Osteoblast (primary cell): ENCODE results near the gene DHRS11. TPM values are rescaled to one million over a fixed set of nuclear protein-coding genes. Genes with fewer than 3 reads are reported as not detected.
"Not testable (repeated sequence)": the region's sequence is repeated elsewhere in the genome, so short reads cannot be mapped to it uniquely, and the experiment has no call there.

ENCODE experiments used
- DNase-seq: peaks from one replicate; pipeline ENCODE4 v3.0.0; 2011; ENCODE audit warnings: low spot score, mixed read lengths; ENCODE audit not compliant: insufficient read length; ENCODE audit errors: missing footprints
- H2AFZ ChIP-seq: 2 replicates; pipeline ENCODE4 v1.6.0; 2011; ENCODE audit warnings: mild to moderate bottlenecking, low read length
- H3K27ac ChIP-seq: 2 replicates; pipeline ENCODE4 v1.5.1; 2011; ENCODE audit warnings: mild to moderate bottlenecking, low read depth, low read length, moderate library complexity
- H3K27me3 ChIP-seq: 2 replicates; pipeline ENCODE4 v1.6.0; 2012; ENCODE audit warnings: mild to moderate bottlenecking, control low read depth, inconsistent platforms, low read length, moderate library complexity; ENCODE audit not compliant: insufficient read depth
- H3K36me3 ChIP-seq: 2 replicates; pipeline ENCODE4 v1.5.1; 2011; ENCODE audit warnings: mild to moderate bottlenecking, low read length, control low read depth, moderate library complexity; ENCODE audit not compliant: insufficient read depth
- H3K4me1 ChIP-seq: 2 replicates; pipeline ENCODE4 v1.5.1; 2011; ENCODE audit warnings: mild to moderate bottlenecking, low read length, control low read depth, moderate library complexity; ENCODE audit not compliant: insufficient read depth
- H3K4me2 ChIP-seq: 2 replicates; pipeline ENCODE4 v1.6.0; 2011; ENCODE audit warnings: mild to moderate bottlenecking, low read length; ENCODE audit not compliant: insufficient read depth
- H3K4me3 ChIP-seq: fragments of 200-600 bp; sonication (generic); 3 replicates; pipeline ENCODE4 v1.5.1; 2012; ENCODE audit warnings: mild to moderate bottlenecking, low read length, inconsistent platforms; ENCODE audit not compliant: insufficient read depth
- H3K79me2 ChIP-seq: 2 replicates; pipeline ENCODE4 v1.6.0; 2012; ENCODE audit warnings: mild to moderate bottlenecking, low read length, control low read depth, inconsistent platforms; ENCODE audit not compliant: insufficient read depth
- H3K9me3 ChIP-seq: 2 replicates; pipeline ENCODE4 v1.5.1; 2011; ENCODE audit warnings: low read depth, low read length, control low read depth
- H4K20me1 ChIP-seq: 2 replicates; pipeline ENCODE4 v1.6.0; 2012; ENCODE audit warnings: mild to moderate bottlenecking, low read length, control low read depth; ENCODE audit not compliant: insufficient read depth
- CTCF ChIP-seq: IDR thresholded peaks from 2 replicates; pipeline ENCODE4 v1.5.1; 2011; ENCODE audit warnings: mild to moderate bottlenecking, low read depth, low read length, moderate library complexity; ENCODE audit errors: extremely low read depth
- total RNA-seq: library from RNA; depleted of rRNA; stranded (reverse); fragments of >200 nt; gene quantifications from 2 replicates; pipeline ENCODE4 v1.2.3, GENCODE V29; 2012

Gene DHRS11
- total RNA-seq, 1 donor, result 3.3 TPM

- Histone ChIP-seq H3K27me3 (no peaks in the 10 kb centered on the region), H3K79me2 (peaks cover 35% of the 10 kb centered on the region), H3K4me3 (peak overlapping the region; percentile 98), H3K27ac (peak overlapping the region; percentile 86), H3K9me3 (no peaks in the 10 kb centered on the region), H3K36me3 (peaks cover 4% of the 10 kb centered on the region), H4K20me1 (peaks cover 20% of the 10 kb centered on the region), H3K4me2 (peak overlapping the region; percentile 99), H2AFZ (peak overlapping the region; percentile 94), H3K4me1 (peaks cover 17% of the 10 kb centered on the region)
- TF ChIP-seq CTCF, result no peak
- no peak for DNase-seq
Observed at GRCh38 chr17:36602030-36602748, 10.5 kb downstream of the DHRS11 start.

- H3K27ac ChIP-seq, result peak overlapping the region; percentile 86
- H3K36me3 ChIP-seq, result no peaks in the 10 kb centered on the region
- TF ChIP-seq CTCF, result peak; percentile 73
- no peaks in the 10 kb centered on the region for H3K9me3 ChIP-seq
- H3K79me2 ChIP-seq, result peaks cover 35% of the 10 kb centered on the region
- peak overlapping the region; percentile 99 for H3K4me2 ChIP-seq
- peaks cover 17% of the 10 kb centered on the region for H3K4me1 ChIP-seq
- DNase-seq, result peak; percentile 91
- H3K27me3 ChIP-seq, result no peaks in the 10 kb centered on the region
- H2AFZ ChIP-seq, result peak overlapping the region; percentile 50
- peaks cover 20% of the 10 kb centered on the region for H4K20me1 ChIP-seq
- peak overlapping the region; percentile 98 for H3K4me3 ChIP-seq
Observed at GRCh38 chr17:36602924-36603384, 11.3 kb downstream of the DHRS11 start.

- H3K27me3 ChIP-seq, H3K36me3 ChIP-seq, H3K27ac ChIP-seq, H3K4me2 ChIP-seq, H3K9me3 ChIP-seq, H2AFZ ChIP-seq, H3K4me3 ChIP-seq, DNase-seq: not testable (repeated sequence)
- Histone ChIP-seq H3K4me1 (peaks cover 20% of the 10 kb centered on the region), H4K20me1 (peaks cover 20% of the 10 kb centered on the region), H3K79me2 (peaks cover 35% of the 10 kb centered on the region)
Observed at GRCh38 chr17:36605028-36605427, 13.3 kb downstream of the DHRS11 start.

GRCh38 chr17:36608280-36608679, 16.6 kb downstream of the DHRS11 start:
- H3K4me1 ChIP-seq, result peaks cover 12% of the 10 kb centered on the region
- H4K20me1 ChIP-seq, result peaks cover 10% of the 10 kb centered on the region
- H3K4me2 ChIP-seq, result no peak overlapping the region
- H3K4me3 ChIP-seq, result no peak overlapping the region
- peaks cover 2% of the 10 kb centered on the region for H3K27me3 ChIP-seq
- peaks cover 20% of the 10 kb centered on the region for H3K79me2 ChIP-seq
- no peak overlapping the region for H3K27ac ChIP-seq
- no peak overlapping the region for H2AFZ ChIP-seq
- TF ChIP-seq CTCF, result no peak
- no peaks in the 10 kb centered on the region for H3K9me3 ChIP-seq
- no peaks in the 10 kb centered on the region for H3K36me3 ChIP-seq
- DNase-seq, result no peak
